ENCODE measurements around the gene PARN.

Gene PARN

GRCh38 chr16:14529010-14529669 lies 100.9 kb downstream of the PARN start:
- peak in 52 of 56 donors; percentile 7 to 81 (median 48) for DNase-seq

GRCh38 chr16:14528306-14528705 lies 101.8 kb downstream of the PARN start:
- DNase-seq, result no peak

DNA sequence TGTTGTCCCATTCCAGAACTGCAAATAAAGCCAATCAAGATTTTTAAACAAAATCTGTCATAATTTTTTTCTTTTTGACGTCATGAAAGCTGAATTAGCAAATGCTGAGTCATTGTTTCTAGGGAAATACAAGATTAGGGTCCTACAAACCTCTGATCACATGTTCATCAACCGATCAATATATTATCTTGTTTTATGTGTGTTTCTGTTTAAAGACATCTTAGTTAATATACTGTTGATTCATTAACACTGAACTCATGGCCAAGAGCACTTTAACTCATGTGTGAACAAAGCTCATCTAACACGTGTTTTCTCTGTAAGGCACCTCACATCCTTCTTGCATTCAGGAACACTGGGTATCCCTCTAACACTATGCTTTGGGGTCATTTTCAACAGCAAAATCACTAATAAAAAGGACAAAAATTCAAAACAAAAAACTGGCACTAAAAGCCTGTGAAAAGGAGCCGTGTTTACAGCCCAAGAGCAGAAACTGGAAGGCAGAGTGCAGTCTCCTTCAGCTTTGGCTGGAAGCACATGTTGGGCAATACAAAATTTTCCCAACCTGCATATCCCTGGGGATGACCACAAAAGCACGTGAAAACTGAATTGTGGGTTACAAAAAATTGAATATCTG lies 102.5 kb downstream of the PARN start:
- DNase-seq, result no peak

DNA sequence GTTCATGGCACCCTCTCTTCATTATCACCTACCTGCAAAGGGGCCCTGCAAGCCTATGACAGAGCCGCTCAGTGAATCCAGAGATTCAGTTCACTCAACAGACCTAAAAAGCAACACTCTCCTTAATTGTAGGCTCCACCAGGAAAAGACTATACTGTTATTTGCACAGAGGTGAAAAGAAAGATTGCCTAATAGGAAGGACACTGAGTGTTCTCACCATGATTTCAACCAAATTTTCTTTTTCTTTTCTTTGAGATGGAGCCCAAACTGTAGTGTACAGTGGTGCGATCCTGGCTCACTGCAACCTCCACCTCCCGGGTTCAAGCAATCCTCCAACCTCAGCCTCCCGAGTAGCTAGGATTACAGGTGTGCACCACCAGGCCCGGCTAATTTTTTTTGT lies 104.5 kb downstream of the PARN start:
- DNase-seq, result no peak

GRCh38 chr16:14524979-14525378 lies 105.1 kb downstream of the PARN start:
- no peak for DNase-seq

GRCh38 chr16:14523632-14524031 lies 106.4 kb downstream of the PARN start:
- DNase-seq, result no peak

DNA sequence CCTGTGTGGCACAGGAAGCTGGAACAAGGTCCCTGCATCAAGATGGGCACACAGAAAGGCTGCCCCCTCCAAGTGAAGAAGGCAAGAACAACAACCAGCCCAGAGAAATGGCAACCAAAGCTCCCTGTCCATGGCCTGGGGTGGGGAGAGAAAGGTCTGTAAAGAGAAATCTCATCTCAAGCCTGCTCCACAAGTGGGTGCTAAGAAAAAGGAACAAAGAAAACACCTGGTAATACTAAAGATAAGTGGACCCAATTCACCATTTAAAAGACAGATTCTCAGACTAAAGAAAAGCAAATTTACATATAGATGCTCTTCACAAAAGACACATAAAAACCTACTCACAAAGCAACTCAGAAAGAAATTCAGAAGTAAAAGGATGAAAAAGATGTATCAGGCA lies 107.4 kb downstream of the PARN start:
- DNase-seq, result no peak

DNA sequence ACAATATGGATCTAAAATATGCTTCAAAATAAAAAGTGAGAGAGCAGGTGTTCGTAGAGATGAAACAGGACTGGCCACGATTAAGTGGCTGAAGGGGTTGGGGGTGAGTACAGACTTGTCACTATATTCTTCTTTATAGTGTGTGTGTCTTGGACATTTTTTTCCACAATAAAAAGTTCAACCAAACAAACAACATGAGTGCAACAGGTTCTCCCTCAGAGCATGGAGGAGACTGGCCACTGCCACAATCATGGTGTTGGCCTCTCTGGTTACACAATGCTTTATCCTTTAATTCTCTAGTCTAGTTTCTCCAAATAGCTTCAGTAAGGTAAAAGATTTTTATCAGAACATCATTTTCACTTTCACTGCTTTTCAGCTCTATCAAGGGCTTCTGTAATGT lies 109.3 kb downstream of the PARN start:
- DNase-seq, result no peak

GRCh38 chr16:14514967-14515366 lies 115.1 kb downstream of the PARN start:
- DNase-seq, result no peak

GRCh38 chr16:14513389-14514107 lies 116.5 kb downstream of the PARN start:
- DNase-seq, result no peak

DNA sequence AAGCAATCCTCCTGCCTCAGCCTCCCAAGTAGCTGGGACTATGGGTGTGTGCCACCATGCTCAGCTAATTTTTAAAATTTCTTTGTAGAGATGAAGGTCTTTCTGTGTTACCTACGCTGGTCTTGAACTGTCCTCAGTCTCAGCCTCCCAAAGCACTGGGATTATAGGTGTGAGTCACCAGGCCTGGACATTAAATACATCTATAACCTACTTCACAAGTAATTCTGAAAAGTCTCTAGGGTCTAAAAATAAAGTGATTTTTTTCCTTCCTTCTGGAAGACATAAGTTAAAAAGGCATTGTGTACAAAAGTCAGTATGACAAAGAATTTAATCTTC lies 118.3 kb downstream of the PARN start:
- no peak for DNase-seq

GRCh38 chr16:14510939-14511799 lies 118.9 kb downstream of the PARN start:
- no peak for DNase-seq

DNA sequence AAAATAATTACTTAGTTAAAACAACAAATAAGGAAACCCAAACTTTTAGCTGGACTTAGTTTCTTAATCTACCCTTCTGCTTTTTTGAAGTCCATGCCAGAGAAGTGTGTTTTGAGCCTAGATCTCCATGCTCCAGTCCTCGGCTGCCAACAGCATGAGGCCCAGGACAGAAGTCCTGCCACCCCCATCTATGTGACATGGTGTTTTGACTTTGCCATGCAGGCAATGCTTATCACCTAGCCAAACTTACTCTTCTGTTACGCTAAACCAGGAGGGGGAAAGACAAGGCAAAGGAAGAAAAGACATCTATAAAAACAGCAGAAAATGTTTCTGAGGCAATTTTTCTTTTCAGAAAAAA lies 119.5 kb downstream of the PARN start:
- no peak for DNase-seq

DNA sequence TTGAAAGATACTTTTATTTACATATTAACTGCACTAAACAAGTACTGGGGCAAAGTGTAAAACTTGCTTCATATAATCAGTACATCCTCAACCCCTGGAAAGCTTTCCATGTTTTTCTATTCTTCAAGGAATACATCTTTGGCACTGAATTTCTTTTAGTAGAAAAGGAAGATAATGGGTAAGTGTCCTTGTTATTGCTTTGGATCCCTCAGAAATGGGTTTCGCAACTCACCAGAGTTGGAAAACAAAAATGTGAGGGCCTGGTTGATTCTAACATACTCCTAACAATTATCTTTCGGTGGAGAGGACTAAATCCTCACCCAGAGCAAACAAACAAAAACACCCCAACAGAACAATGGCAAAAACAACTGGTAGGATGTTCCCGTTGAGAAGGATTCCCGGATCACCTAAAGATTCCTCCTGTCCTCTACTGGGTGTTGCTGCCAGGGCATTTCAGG lies 120.4 kb downstream of the PARN start:
- no peak for DNase-seq

- no peak for DNase-seq
Measured at GRCh38 chr16:14509055-14509454, 121.0 kb downstream of the PARN start.

DNA sequence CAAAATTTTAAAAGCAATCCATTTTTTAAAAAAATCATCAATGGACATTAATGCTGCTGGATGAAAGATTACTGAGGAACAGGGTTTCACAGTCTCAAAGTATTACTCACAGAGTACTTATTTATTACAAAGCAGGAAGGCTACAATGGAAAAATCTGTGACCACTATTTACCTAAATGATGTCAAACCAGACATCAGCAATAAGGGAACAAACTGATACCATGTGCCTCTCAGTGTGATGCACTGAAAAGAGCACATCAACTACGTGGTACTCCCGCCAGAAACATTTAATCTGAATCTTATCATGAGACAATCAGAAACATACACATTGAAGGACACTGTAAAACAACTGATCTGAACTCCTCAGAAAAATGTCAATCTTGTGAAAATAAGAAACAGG lies 124.2 kb downstream of the PARN start:
- no peak for DNase-seq

DNA sequence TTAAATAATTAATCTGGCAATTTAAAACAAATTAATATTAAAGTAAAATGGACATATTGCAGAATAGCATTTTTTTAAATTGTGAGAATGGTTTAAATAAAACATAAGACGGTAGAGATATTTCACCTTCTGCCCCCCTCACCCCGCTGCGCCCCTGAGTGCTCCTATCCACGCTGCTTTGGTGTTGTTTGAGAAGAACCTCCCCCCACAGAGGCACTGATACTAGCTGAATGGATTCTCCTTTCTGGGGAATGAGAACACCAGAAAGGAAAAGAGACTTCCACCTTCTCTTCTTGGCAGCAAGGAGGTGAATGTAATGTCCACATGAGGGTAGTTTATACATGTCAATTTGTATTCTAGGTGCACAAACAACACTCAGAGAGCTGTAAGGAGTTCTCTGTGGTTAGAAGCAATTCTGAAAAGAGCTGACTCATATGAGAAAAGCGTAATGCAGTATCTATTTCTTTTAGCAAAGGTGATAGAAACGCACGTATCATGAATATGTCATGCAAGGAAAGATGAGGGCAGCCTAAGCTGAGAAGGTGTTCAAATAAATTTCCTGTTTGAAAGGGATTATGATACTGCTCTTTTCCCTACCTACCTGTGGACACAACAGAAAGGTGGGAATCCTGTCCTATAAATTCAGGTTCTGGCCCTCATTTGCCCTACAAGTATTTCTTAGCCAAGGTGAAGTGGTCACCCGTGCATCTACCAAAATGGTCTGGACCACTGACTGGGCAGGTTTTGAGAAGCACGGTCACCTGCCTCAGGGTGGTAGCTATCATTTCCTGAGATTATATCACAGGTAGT lies 126.9 kb downstream of the PARN start:
- no peak for DNase-seq

DNA sequence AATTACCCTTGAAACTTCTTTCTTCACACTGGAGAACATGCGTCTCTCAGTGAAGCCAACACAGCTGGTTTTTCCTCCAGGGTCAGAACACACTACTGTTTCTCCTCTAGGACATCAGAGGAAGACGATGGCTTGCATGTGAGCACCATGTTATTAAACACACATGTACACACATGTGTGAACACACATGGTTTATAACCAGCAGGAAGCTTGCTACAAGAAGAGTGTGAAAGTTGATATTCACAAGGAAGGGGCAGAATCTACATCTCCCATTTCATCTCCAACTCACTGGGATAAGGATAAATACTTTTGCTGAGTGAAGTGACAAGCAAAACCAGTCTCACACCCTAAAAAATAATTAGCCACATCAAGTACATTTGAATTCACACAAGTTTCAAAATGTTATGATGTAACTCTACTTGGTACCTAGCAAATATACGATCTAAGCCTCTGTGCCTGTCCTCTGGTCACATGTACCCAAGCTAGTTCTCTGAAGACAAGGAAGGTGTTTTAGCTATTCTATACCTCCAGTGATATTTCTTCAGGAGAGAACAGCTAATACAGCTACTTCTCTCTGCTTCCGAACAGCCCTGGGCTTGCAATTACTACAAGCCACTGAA lies 127.7 kb downstream of the PARN start:
- no peak for DNase-seq

GRCh38 chr16:14501331-14502255 lies 128.5 kb downstream of the PARN start:
- DNase-seq, result peak in 54 of 56 donors; percentile 9 to 84 (median 64)
